Upper lobe of left lung (tissue), 6 donors: ENCODE data around the gene CNOT6L. TPM values are rescaled to one million over a fixed set of nuclear protein-coding genes. Genes with fewer than 3 reads are reported as not detected.

Experiments
- ATAC-seq, 2 donors: fragments of 200-7000 bp; cut with Tn5 transposase; one replicate each; pipeline ENCODE4 v1.9.1; 2022; ENCODE audit warnings: mild to moderate bottlenecking in 2 of 2, moderate library complexity in 2 of 2; ENCODE audit not compliant: low FRiP score in 2 of 2
- DNase-seq, 2 donors: peaks; one replicate each; pipeline ENCODE4 v3.0.0-alpha.2; 2019 to 2020
- H3K27ac ChIP-seq, 4 donors: fragments of 200-600 bp; sonication (generic); one replicate each; pipeline ENCODE4 v1.5.1; 2016 to 2019
- H3K27me3 ChIP-seq, 4 donors: fragments of 200-600 bp; sonication (generic); one replicate each; pipeline ENCODE4 v1.5.1; 2017 to 2019
- H3K36me3 ChIP-seq, 4 donors: fragments of 200-600 bp; sonication (generic); one replicate each; pipeline ENCODE4 v1.5.1; 2016 to 2019
- H3K4me1 ChIP-seq, 4 donors: fragments of 200-600 bp; sonication (generic); one replicate each; pipeline ENCODE4 v1.5.1; 2018 to 2019
- H3K4me3 ChIP-seq, 4 donors: fragments of 200-600 bp; sonication (generic); one replicate each; pipeline ENCODE4 v1.5.1; 2017 to 2019; ENCODE audit warnings: mild to moderate bottlenecking in 2 of 4, moderate library complexity in 1 of 4
- H3K9me3 ChIP-seq, 4 donors: fragments of 200-600 bp; sonication (generic); one replicate each; pipeline ENCODE4 v1.5.1; 2018 to 2019
- EP300 ChIP-seq, 4 donors: sonication (generic); formaldehyde crosslinking; IDR thresholded peaks; one replicate each; pipeline ENCODE4 v1.5.1; 2017; ENCODE audit warnings: antibody characterized with exemption in 4 of 4, control low read depth in 2 of 4
- POLR2A ChIP-seq, 4 donors: fragments of 450-650 bp; IDR thresholded peaks; one replicate each; pipeline ENCODE4 v1.5.1; 2016 to 2017; ENCODE audit warnings: antibody characterized with exemption in 4 of 4, mild to moderate bottlenecking in 2 of 4
- POLR2AphosphoS5 ChIP-seq, 2 donors: sonication (generic); formaldehyde crosslinking; IDR thresholded peaks; one replicate each; pipeline ENCODE4 v1.5.1; 2017; ENCODE audit warnings: antibody characterized with exemption in 2 of 2
- WGBS, 2 donors: methylation state at CpG; one replicate each; pipeline ENCODE4 v1.1.5; 2017 to 2018; 5-methylcytosine and 5-hydroxymethylcytosine counted together
- total RNA-seq, 6 donors: library from RNA; depleted of rRNA in 4 of 6; stranded (reverse); fragments of >200 nt in 4 of 6; gene quantifications; one replicate each; pipeline versions ENCODE4 v1.1.0 to v1.2.1, GENCODE V29; 2016 to 2021
- TF ChIP-seq, protein P1 (sequence below), 6 experiments: fragments of 450-650 bp in 4 of 6; fragments of 200-600 bp in 2 of 6; sonication (generic) in 2 of 6; IDR thresholded peaks; one replicate each; pipeline ENCODE4 v1.5.1; 2016 to 2019; ENCODE audit warnings: antibody characterized with exemption in 6 of 6
- donor health status: DM: no; HTN: no; CAD: no; lungs with moderate emphysema.
- donor health status: DM: no; HTN: yes; CAD: no; lungs with severe emphysema.

The CNOT6L gene
- total RNA-seq, 6 donors from 2014 or later: 16.8 to 61.0 (median 39.1) TPM

DNA sequence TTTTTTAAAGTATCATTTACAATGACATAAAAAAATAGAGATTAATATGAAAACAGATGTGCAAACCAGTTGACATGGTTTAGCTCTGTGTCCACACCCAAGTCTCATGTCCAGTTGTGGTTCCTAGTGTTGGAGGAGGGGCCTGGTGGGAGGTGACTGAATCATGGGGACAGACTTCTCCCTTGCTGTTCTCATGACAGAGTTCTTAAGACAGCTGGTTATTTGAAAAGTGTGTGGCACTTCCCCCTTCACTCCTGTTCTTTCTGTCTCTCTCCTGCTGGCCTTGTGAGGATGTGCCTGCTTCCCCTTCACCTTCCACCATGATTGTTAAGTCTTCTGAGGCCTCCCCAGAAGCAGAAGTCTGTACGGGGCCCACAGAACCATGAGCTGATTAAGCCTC is 23.8 kb downstream of the CNOT6L start:
- no peaks in the 10 kb centered on the region for H3K36me3 ChIP-seq
- TF ChIP-seq POLR2AphosphoS5 (IDR thresholded peaks at IDR 0.05): no peak
- TF ChIP-seq, protein P1, sequence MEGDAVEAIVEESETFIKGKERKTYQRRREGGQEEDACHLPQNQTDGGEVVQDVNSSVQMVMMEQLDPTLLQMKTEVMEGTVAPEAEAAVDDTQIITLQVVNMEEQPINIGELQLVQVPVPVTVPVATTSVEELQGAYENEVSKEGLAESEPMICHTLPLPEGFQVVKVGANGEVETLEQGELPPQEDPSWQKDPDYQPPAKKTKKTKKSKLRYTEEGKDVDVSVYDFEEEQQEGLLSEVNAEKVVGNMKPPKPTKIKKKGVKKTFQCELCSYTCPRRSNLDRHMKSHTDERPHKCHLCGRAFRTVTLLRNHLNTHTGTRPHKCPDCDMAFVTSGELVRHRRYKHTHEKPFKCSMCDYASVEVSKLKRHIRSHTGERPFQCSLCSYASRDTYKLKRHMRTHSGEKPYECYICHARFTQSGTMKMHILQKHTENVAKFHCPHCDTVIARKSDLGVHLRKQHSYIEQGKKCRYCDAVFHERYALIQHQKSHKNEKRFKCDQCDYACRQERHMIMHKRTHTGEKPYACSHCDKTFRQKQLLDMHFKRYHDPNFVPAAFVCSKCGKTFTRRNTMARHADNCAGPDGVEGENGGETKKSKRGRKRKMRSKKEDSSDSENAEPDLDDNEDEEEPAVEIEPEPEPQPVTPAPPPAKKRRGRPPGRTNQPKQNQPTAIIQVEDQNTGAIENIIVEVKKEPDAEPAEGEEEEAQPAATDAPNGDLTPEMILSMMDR (IDR thresholded peaks at IDR 0.05): no peak
- no peak for TF ChIP-seq POLR2A (IDR thresholded peaks at IDR 0.05)
- no peak for TF ChIP-seq EP300 (IDR thresholded peaks at IDR 0.05)
- no peaks in the 10 kb centered on the region for H3K27me3 ChIP-seq
- H3K4me1 ChIP-seq: peaks cover 2 to 24% (median 11%) of the 10 kb centered on the region in 4 donors
- H3K27ac ChIP-seq: no peak overlapping the region
- DNase-seq: no peak
- no peak for ATAC-seq
- WGBS, 2 donors: 77 to 85% methylated on average over 1 of the region's 1 CpG
- no peaks in the 10 kb centered on the region for H3K9me3 ChIP-seq
- no peak overlapping the region for H3K4me3 ChIP-seq

DNA sequence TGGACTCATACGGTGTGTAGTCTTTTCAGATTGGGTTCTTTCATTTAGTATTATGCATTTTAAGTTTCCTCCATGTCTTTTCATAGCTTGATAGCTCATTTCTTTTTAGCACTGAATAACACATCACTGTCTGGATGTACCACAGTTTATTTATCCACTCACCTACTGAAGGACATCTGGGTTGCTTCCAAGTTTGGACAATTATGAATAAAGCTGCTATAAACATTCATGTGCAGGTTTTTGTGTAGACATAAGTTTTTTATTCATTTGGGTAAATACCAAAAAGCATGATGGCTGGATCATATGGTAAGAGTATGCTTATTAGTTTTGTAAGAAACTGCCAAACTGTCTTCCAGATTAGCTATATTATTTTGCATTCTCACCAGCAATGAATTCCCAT is 29.0 kb downstream of the CNOT6L start:
- H3K4me3 ChIP-seq: no peak overlapping the region
- H3K4me1 ChIP-seq: peaks cover 0 to 4% (median 1%) of the 10 kb centered on the region in 4 donors
- no peaks in the 10 kb centered on the region for H3K9me3 ChIP-seq
- WGBS, 2 donors: 82 to 90% methylated on average over 1 of the region's 1 CpG
- no peak overlapping the region for H3K27ac ChIP-seq
- ATAC-seq: no peak
- DNase-seq: no peak
- no peaks in the 10 kb centered on the region for H3K27me3 ChIP-seq
- H3K36me3 ChIP-seq: no peaks in the 10 kb centered on the region
- TF ChIP-seq, protein P1 (IDR thresholded peaks at IDR 0.05): no peak
- no peak for TF ChIP-seq POLR2AphosphoS5 (IDR thresholded peaks at IDR 0.05)
- TF ChIP-seq POLR2A (IDR thresholded peaks at IDR 0.05): no peak
- TF ChIP-seq EP300 (IDR thresholded peaks at IDR 0.05): no peak

DNA sequence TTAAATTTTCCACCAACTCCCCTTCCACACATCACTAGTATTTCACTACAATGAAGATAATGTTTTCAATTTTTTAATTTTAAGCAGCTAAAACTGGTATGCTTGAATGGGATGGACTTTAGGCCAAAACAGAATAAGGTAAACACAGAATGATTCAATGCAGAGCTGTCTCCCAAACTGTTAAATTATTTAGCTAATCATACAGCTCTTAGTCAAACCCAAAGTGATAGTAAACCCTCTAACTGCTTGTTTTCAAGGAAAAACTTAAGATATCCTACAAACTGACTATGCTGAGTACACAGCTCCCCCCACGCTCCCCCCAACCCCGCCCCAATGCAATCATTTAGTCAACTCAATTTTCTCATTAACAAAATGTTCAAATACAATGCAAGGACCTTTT is 30.2 kb downstream of the CNOT6L start:
- H3K36me3 ChIP-seq: no peaks in the 10 kb centered on the region
- TF ChIP-seq, protein P1 (IDR thresholded peaks at IDR 0.05): no peak
- TF ChIP-seq POLR2AphosphoS5 (IDR thresholded peaks at IDR 0.05) (no peak), EP300 (IDR thresholded peaks at IDR 0.05) (no peak), POLR2A (IDR thresholded peaks at IDR 0.05) (no peak)
- DNase-seq (no peak), ATAC-seq (no peak)
- H3K9me3 ChIP-seq: no peaks in the 10 kb centered on the region
- 85 to 90% methylated on average over 2 of the region's 2 CpGs for WGBS, 2 donors
- no peak overlapping the region for H3K27ac ChIP-seq
- H3K4me3 ChIP-seq: no peak overlapping the region
- H3K27me3 ChIP-seq: no peaks in the 10 kb centered on the region
- H3K4me1 ChIP-seq: peaks cover 0 to 7% (median 5%) of the 10 kb centered on the region in 4 donors

DNA sequence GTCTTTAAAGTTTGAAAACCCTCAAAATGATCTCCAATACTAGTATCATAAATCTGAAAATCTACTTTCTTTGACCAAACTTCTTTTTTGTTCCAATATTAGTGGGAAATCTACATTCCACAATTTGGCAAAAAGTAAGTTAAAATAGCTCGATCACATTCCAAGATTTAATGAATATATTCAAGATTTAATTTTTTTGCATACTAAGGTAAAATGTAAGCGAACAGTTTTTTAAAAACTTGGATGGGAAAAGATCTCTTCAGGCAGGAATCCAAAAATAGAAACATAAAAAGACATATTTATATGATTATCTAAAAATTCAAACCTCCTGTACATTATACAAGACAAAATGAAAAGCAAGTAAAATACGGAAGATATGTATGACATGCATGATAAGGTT is 31.2 kb downstream of the CNOT6L start:
- Histone ChIP-seq H3K27ac (no peak overlapping the region), H3K9me3 (no peaks in the 10 kb centered on the region), H3K36me3 (no peaks in the 10 kb centered on the region), H3K4me3 (no peak overlapping the region), H3K4me1 (peaks cover 0 to 8% (median 5%) of the 10 kb centered on the region in 4 donors), H3K27me3 (no peaks in the 10 kb centered on the region)
- 86 to 90% methylated on average over 3 of the region's 3 CpGs for WGBS, 2 donors
- no peak for DNase-seq
- ATAC-seq: no peak
- TF ChIP-seq POLR2AphosphoS5 (IDR thresholded peaks at IDR 0.05) (no peak), EP300 (IDR thresholded peaks at IDR 0.05) (no peak), POLR2A (IDR thresholded peaks at IDR 0.05) (no peak)
- TF ChIP-seq, protein P1 (IDR thresholded peaks at IDR 0.05): no peak

DNA sequence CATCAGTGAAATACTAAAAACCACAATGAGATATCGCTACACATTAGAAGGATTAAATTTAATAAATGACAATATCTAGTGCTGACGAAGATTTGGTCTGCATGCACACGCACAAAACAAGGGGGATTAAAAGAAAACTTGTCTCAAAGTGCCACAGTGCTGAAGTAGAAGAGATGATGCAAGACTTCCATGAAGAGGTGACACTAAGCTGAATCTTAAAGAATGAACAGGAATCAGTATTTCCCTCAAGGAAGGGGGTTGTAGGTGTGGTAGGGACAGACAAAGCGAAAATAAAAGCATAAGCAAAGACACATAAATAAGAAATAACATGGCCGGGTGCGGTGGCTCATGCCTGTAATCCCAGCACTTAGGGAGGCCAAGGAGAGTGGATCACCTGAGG is 33.5 kb downstream of the CNOT6L start:
- Histone ChIP-seq H3K27me3 (no peaks in the 10 kb centered on the region), H3K4me1 (peaks cover 0 to 17% (median 12%) of the 10 kb centered on the region in 4 donors), H3K9me3 (no peaks in the 10 kb centered on the region), H3K4me3 (no peak overlapping the region), H3K36me3 (no peaks in the 10 kb centered on the region), H3K27ac (no peak overlapping the region)
- WGBS, 2 donors: 91 to 95% methylated on average over 6 of the region's 6 CpGs
- DNase-seq (no peak), ATAC-seq (no peak)
- TF ChIP-seq, protein P1 (IDR thresholded peaks at IDR 0.05): no peak
- no peak for TF ChIP-seq EP300 (IDR thresholded peaks at IDR 0.05)
- TF ChIP-seq POLR2A (IDR thresholded peaks at IDR 0.05): no peak
- no peak for TF ChIP-seq POLR2AphosphoS5 (IDR thresholded peaks at IDR 0.05)
